HG02981 (cell line): ENCODE results near the gene SLC27A3.
A peak's percentile ranks its signal among the peaks of the same experiment; 100 is the strongest.

Experiments used
- ATAC-seq: cut with Tn5 transposase; IDR thresholded peaks from one replicate; pipeline ENCODE4 v1.9.1; 2021; ENCODE audit warnings: mild to moderate bottlenecking, moderate library complexity; ENCODE audit not compliant: unreplicated experiment

Gene SLC27A3

DNA sequence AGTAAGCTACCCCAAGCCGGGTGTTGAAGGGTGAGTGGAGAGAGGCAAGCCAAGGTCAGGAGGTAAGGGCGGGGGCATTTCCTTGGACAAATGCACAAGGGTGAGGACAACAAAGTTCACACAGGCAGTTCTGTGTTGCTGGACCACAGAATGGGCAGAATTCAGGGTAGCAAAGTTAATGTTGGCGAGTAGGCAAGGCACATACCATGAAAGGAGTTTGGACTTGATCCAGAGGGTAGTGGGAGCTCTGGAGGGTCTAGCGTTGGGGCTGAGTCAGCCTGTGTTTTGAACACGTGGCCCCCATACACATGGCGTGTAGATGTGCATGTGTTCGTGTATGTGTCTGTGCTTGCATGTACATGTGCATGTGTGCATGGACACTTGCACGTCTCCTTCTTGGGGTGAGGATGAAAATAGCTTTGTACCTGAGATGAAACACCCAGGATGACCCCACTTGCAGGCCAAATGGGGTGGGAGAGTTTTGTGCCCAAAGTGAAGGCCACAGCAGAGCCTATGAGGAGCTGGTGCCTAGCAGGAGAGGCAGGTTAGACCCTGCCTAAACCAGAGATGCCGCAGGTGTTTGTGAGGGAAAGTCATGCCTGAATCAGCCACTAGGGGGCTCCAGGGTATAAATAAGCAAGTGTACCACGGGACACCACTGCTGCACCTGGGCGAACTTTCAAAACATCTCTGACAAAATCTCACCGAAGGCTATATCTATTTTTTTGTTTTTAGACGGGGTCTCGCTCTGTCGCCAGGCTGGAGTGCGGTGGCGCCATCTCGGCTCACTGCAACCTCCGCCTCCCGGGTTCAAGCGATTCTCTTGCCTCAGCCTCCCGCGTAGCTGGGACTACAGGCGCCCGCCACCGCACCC is 21.8 kb downstream of the SLC27A3 start:
- ATAC-seq = no peak

DNA sequence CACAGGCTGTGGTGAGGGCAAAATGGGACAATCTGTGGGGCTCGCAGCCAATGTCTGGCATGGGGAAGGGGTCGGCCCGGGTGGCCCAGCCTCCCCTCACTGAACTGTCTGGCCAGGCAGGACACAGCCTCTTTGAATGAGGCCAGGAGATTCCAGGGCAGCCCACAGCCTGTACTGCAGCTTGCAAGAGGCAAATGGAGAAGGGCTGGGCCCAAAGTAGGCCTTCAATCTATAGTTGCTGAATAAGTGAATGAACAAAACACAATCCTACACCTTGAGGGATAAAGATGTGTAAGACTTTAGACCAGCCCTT is 23.2 kb downstream of the SLC27A3 start:
- no peak for ATAC-seq

DNA sequence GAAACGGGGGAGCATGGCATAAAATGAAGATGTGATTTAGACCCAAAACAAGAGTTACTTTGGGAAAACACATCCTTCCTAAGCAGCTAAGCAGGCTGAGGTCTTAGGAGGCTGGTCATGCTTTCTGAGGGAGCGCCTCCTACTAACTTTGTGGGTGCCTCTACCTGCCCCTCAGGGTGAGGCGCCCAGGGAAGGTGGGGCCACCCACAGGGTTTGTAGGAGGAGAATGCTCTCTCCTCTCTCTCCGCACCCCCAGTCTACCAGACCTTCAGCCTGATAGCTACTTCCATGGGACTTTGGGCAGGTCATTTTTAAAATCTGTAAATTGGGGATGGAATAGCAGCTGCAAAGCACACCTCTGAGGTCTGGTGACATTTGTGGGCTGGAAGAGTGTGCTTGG is 23.8 kb downstream of the SLC27A3 start:
- ATAC-seq = no peak

DNA sequence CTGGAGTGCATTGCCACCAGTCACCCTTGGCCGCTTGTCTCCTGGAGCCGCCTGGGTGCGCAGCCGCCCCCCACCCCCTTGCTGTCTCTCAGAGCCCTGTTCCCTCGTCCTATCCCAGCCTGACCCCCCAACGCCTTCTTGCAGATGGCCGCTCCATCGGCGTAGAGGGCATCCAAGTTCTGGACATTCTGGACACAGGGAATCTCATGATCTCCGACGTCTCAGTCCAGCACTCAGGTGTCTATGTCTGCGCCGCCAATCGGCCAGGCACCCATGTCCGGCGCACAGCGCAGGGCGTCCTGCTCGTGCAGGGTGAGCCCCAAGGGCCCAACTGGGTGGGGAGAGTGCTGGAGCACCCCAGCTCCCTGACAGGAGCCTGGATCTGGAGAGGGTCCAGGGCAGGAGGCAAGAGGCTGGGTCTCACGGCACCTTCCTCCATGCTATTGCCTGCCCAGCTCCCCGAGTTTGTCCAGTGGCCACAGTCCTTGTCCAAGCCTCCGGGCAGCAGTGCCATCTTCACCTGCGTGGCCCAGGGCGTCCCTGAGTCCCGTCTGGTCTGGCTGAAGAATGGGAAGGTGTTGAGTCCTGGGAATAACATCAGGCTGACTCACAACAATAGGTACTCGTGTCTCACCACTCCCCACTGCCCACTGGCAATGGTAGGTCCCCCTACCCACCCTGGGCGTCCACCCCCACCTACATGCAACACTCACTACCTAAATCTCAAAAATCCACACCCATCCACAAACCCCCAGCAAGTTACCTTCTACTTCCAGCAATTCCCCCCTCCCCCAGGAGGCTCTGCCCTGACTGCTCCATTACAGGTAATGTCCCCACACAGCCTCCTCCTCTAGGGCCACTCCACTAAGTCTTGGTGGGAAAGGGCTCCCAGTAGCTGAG is 24.6 kb downstream of the SLC27A3 start:
- no peak for ATAC-seq

DNA sequence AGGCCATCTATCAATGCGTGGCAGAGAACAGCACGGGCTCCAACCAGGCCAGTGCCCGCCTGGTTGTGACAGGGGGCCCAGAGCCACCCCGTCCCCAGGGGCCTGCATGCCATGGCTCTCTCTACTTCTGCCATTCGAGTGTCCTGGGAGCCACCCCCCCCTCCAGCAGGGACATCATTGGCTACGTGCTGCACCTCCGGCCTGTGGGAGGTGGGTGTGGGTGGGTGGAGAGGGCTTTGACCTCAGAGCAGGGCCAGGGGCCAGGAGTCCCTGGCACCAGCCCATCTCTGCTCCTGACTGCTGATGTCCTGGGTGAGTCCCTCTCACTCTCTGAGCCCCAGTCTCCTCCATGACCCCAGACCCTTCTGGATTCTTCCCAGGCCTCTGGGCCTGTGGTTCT is 25.3 kb downstream of the SLC27A3 start:
- ATAC-seq = no peak

DNA sequence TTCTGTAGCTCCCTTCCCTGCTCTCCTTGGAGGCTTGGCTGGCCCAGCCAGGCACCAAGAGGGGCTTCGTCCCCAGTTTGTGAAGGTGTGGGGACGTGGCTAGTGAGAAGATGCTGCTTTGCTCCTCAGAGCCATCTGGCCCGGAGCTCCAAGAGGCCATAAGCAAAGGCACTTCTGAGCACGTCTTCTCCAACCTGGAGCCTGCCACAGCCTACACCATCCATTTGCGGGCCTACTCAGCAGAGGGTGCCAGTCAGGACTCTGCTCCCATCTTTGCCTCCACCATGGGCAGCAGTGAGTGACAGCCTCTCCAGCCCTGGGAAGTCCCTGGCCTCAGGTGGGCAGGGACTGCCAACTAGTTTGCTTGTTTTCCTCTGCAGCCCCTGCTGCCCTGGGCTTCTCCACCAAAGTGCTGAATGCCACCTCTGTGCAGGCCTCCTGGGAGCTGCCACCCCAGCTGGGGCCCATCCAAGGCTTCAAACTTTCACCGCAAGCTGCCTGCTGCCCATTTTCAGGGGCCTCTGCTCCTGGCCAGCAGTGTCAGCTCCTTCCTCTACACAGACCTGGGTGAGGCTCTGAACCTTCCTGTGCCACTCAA is 25.9 kb downstream of the SLC27A3 start:
- ATAC-seq = no peak

DNA sequence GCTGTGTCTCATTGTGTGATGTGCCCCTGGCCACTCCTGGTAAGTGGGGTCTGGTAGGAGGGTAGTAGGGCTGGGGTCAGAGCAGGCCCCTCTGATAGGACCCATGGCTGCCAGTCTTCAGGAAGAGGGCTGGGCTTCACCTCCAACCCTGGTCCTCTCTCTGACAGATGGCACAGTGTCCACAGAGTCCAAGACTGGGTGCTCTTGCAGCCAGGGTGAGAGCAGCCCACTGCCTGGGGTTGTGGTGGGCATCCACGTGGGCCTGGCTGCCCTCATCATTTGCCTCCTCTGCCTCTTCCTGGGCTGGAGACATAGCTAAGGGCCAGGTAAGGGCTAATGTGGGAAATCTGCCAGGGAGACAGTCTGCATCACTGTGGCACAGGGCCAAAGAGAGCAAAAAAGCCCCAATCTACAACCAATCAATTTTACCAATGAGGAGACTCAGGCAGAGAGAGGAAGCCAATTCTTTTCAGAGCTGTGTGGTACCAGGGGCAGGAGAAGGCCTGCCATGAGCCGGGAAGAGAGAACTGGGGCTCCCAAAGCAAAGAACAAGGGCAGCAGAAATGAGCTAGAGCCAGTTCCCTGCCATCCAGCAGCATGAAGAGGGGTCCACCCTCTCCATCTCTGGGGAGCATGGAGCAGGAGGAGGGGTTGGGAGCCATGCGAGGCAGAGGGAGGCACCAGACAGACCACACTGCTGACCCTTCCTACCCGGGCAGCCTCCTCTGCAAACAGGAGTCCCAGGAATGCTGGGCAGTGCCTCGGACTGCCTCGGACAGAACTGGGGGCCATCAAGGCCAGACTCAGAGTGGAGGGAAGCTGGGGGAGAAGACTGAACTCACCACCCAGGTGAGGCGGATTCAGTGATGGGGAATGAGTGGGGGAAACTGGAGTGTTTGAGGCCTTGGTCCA is 26.8 kb downstream of the SLC27A3 start:
- no peak for ATAC-seq

DNA sequence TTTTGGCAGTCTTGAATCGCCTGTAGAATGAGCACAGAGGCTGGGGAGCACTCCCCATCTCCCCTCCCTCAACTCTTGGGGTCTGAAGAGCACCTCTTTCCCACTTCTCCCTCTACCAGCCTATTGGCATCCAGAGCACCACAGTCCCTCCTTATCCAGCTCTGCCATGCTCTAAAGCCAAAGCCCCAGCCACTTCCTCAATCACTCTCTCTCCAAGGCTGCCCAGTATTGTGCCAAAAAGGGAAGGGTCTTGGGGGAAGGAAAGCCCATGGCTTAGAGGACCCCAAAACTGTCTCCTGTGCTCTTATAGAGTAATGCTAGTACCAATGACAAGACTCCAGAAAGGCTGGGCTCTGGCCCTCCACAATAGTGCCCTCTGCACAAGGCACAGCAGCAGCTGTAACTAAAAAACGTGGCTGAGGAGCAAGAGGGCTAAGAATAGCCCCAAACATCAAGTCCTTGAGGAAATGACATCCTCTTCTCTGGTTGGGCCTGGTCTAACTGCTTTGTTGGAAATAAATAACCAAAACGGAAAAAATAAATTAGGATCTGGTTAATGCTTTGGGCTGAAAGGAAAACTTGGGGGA is 28.4 kb downstream of the SLC27A3 start:
- no peak for ATAC-seq

DNA sequence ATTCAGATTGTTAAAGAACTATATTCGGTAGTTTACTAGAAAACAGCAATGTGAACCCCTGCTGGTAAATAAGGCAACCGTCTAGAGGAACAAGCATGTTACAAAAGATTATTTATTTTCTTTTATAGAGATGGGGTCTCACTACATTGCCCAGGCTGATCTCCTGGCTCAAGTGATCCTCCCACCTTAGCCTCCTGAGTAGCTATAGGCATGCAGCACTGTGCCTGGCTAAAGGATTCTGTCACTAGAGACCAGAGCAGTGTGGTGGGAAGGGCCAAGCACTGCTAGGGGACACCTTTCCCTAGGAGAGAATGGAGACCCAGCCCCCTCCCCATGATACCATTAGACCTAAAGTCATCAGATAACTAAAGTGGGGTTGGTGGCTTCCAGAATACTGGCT is 28.9 kb downstream of the SLC27A3 start:
- ATAC-seq = no peak

DNA sequence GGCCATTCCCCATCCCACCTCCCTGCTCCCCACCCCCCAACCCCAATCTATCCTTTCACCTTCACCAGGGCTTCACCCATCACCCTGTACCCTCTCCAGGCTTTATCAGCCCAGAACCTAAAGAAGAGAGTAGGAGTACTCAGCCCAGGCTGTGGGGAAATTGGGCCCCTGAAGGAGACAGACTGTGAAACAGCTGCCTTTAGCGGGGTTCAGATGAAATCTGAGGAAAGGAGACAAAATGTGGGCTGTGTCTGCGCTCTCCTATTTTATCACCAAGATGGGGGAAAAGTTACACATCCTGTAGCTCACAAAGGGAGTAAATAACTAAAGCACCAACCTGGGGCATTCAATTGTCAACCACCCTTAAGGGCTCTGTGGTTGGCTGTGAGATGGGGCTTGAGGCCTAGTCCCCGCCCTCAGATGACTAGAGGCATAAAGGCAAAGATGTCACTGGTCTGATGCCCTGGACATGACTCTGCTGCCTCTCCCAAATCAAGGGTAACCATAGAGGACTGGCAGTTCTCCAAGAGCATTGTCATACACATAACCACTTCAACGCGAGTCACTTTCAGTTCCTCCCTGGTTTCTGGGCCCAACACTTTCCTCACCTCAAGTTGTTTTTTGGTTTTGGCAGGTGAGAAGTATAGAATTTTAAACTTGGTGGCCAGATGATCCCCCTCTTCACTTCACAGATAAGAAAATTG is 30.0 kb downstream of the SLC27A3 start:
- peak; percentile 95 for ATAC-seq

DNA sequence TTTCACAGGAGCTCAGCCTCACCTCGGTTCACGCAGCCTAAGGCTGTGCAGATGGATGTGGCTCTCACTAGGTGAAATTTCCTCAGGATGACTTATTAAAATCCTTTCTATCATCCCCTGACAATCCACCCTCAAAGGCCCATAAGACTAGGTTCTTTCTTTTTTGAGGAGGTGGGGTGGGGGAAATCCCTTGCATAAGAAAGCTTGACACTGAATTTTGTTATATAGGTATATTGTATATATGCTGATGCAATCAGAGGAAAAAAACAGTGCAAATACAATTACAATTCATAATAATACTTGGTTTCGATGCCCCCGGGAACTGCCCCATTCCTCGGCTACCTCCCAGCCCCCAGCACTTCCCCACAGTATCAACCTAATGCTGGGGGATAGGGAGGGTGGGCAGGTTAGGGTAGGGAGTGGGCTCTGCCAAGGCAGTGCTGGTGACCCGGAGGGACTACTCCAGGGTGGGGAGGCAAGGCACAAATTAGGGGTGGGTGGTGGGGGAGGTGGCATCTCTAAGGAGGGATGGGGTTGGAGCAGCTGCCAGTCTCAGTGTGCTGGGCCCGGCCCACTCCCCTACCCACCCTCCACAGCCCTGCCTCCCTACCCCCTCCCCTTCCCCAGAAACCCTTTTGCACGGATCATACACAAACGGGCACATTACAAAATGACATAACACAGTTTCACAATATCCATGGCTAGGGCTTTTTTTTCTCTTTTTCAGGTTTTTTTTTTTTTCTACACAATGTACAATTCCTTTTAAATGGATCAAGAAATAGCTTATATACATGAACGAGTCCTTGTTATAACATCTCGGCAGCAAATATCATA is 30.9 kb downstream of the SLC27A3 start:
- ATAC-seq = peak; percentile 1

DNA sequence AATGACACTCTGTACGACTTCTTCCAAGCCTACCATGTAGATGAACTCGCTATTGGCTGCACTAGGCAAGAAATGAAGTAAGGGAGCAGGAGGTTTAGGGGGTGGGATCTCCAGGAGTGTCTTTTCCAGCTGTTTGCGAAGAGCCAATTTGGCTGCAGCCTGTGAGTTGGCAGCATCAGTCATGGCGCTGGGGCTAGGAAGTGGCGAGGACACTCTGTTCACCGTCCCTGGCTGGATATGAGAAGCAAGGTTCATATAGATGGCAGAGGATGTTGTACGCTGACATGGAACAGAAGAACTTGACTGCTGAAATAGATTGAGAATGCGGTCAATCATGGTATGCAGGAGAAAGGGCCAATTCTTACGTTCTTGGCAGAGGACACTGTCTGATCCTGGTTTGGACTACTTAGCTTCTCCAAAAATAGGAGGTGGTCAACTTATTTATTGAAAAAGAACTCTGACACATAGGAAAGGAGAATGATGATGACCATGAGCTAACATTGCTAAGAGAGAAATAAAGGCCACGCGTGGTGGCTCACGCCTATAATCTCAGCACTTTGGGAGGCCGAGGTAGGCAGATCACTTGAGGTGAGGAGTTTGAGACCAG is 41.2 kb downstream of the SLC27A3 start:
- no peak for ATAC-seq

DNA sequence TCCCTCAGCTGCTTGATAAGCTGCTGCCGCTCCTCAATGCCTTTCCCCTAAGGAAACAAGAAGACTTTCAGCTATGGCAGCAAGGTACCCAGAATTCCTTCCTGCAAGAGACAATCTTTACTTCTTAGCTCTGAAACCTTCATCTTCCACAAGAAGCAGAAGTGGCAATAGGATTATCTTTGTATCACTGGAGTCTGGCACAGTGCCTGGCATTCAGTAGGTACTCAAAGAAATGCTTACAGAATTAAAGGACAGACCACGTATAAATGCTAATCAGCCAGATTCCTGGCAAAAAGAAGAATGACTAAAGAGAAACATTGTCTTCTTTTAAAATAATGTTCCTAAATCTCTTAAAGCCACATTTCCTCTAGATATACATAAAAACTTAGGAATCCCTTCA is 43.7 kb downstream of the SLC27A3 start:
- no peak for ATAC-seq

DNA sequence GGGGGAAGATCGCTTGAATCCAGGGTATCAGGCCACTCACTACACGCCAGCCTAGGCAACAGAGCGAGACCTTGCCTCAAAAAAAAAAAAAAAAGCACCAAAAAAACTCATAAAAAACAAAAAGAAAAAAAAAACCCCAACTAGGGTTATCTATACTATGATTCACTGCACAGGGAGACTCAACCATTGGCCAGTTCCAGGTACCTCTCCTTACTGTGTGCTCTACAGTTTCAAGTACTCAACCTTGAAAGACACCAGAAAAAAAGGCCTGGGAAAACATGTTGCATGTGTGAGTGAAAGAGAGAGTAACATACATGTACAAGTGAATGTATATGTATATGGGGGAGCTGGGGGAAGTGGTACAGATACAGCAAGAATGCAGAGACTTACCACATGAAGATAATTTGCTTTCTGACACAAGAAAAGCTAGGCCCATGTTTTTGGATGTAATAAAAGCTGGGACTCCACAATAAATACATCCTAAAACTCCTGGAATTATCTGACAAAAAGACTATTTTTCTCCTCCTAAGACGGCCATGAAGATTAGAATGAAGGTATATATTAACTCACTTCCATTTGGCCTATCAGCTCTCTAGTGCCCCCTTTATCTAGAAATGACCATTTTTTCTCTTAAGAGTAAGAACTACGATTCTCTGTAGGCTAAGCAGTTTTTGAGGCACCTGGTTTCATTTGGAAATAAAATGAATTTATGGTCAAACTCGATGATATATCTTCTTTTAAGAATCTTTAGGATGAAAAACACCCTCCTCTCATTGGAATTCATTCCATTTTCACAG is 52.2 kb downstream of the SLC27A3 start:
- ATAC-seq = no peak
